Stimulated activated CD8-positive, alpha-beta memory T cell treated with anti-CD3 and anti-CD28 coated beads, Interleukin-4, amount 100 ng/mL, for 48 hours (primary cell): ENCODE measurements around the gene DNAI1.
A peak's percentile ranks its signal among the peaks of the same experiment; 100 is the strongest.
"Not testable (repeated sequence)": the region's sequence is repeated elsewhere in the genome, so short reads cannot be mapped to it uniquely, and the experiment has no call there.

Source experiments
- DNase-seq: peaks from one replicate; pipeline ENCODE4 v3.0.0-alpha.2; 2020

DNAI1 gene

GRCh38 chr9:34514816-34515215 is 56.2 kb downstream of the DNAI1 start:
- no peak for DNase-seq

DNA sequence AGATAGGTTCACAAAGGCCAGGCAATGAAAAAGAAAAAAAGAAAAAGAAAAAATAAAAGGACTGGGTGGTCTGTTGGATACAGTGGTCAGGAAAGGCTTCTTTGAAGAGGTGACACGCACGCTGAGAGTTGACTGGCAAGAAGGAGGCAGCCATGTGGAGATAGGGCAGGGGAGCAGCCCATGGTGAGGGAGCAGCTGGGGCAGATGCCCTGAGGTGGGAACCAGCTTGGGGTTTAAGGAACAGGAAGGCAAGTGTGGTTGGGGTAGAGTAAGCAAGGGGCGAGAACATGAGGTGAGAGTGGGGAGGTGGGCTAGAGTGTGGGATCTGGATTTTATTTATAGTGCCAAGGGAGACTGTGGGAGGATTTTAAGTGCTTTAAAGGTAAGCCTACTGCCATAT is 57.4 kb downstream of the DNAI1 start:
- DNase-seq = no peak

DNA sequence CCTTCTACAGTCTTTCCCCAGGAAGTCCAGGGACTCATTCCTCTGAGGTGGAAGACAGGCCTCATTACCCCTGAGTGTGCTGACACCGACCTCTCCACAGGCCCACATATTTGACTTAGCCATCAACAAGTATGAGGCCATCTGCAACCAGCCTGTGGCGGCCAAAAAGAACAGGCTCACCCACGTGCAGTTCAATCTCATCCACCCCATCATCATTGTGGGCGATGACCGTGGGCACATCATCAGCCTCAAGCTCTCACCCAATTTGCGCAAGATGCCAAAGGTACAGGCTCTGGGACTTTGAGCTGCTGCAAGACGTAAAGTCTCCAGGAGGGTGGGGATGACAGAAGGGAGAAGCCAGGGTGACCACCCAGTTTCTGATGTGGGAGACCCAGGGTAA is 58.6 kb downstream of the DNAI1 start:
- no peak for DNase-seq

GRCh38 chr9:34518110-34518616 is 59.6 kb downstream of the DNAI1 start:
- no peak for DNase-seq

GRCh38 chr9:34518896-34519295 is 60.3 kb downstream of the DNAI1 start:
- DNase-seq = no peak

DNA sequence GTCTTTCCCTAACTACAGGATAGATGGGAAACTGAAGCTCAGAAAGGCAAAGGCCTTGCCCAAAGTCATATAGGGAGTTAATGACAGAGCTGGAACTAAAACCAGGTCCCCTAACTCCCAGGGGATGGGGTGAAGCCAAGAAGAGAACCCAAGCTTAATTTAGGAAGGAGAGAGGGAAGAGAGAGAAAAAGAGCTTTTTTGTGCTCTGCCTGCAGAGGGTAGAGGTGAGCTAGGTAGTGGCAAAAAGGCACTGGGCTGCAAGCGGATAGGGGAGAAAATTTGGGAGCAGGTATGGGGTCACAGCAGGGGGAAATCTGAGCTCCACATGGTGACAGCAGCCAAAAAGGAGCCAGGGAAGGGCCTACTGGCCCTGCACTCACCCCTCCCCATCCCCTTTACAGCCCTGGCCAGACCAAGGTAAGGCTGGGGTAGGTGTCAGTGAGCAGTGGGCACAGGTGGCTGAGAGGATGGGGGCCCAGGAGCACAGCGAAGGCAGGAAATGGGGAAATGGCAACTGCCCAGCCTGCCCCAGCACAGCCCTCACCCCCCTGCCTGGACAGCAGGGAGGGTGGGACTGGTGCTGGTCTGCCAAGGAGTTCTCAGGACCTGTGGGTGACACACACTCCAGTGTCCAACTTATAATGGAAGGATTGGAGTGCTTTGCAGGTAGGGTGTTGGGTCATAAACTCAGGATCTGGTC is 60.9 kb downstream of the DNAI1 start:
- DNase-seq = no peak

GRCh38 chr9:34520096-34520495 is 61.5 kb downstream of the DNAI1 start:
- DNase-seq = no peak

GRCh38 chr9:34520505-34521385 is 62.1 kb downstream of the DNAI1 start:
- DNase-seq = no peak

GRCh38 chr9:34521406-34522045 is 62.9 kb downstream of the DNAI1 start:
- no peak for DNase-seq

GRCh38 chr9:34522091-34522887 is 63.7 kb downstream of the DNAI1 start:
- DNase-seq = no peak

- DNase-seq = peak; percentile 92
Observed at GRCh38 chr9:34522971-34523797, 64.6 kb downstream of the DNAI1 start, which contains the start of gene ENHO. TSS of gene ENHO (minus strand) at chr9:34522990. CDS start at chr9:34521695, 1,295 bp downstream.

GRCh38 chr9:34524349-34524748 is 65.7 kb downstream of the DNAI1 start:
- DNase-seq = no peak

DNA sequence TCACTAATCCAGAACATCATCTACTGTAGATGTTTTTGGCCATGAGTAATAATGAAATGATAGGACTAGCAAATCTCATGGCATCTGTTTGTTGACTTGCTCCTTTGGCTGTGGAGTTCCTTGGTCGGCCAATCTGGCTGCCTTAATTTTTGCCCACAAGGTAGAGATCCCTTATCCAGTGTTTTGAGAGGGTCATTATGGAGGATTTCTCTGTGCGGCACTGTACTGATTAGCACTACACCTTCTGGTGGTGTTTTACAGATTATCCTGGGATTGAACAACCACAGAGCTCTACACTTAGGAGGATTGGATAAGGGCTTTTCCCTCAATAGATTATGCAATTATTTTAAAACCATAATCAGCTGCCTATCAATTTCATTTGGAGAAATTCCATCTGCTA is 67.4 kb downstream of the DNAI1 start:
- no peak for DNase-seq

- not testable (repeated sequence) for DNase-seq
Observed at GRCh38 chr9:34532041-34532440, 73.4 kb downstream of the DNAI1 start.

DNA sequence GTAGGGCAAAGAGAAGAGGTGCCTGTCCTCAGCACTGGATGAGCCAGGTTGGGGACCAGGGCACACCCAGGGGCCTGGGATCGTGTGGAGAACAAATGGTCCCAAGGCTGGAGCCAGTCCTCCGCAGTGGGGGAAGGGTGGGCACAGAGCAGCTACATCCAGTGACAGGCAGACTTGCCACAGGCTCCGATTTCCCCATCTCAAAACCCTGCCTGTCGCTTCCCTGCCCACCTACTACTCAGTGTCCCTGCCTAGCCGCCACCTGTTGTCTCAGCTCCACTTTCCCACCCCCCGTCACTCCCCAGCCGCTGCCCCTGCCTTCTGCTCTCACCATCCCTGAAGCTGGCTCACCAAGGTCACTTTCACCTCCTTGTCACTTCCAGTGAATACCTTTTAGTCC is 78.1 kb downstream of the DNAI1 start:
- DNase-seq = no peak

DNA sequence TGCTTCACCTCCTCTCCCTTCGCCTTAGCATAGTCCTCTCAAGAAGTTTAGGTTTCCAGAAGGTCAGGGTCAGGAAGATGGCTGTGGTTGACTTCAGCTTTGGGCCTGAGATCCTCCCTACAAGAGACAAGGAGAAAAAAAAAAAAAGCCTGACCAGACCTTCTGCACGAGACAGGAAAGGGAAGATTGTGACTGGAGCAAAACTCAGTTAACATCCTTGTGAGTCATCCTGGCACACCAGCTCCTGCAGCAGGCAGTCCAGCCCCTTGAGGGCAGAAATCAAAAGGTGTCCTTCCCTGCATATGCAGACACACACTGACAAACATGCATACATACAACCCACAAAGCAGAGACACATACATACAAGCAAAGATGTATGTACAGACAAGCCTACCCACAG is 82.2 kb downstream of the DNAI1 start:
- no peak for DNase-seq

DNA sequence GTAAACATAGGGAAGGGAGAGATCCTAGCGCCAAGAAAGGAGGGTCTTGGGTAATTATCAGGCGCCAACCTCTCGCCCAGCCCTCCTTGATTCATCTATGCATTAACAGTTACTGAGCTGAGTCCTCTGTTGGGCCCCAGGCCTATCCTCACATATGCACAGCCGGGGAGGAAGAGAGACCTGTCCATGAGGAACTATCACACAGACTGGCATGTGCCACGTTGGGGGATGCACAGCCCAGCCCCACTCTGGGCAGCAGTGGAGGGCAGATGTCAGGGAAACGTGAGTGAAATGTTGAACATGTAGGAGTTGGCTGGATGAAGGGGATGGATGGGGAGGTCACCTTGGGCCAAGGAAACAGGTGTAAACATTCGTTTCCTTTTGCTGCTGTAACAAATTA is 82.9 kb downstream of the DNAI1 start:
- no peak for DNase-seq

DNA sequence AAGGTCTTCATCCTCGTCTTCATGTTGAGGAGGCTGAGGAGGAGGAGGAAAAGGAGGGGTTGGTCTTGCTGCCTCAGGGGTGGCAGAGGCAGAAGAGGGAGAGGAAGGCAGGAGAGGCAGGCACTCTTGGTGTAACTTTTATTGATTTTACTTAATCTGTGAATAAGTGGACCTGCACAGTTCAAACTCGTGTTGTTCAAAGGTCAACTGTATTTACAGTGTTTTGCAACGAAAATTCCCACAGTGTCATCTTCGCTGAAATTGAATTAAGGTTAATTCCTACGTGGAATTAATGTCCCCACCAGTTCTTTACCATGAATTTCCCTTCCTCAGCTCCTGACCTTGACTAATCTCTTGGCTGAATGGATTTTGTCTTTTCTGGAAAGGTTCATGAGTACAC is 85.4 kb downstream of the DNAI1 start:
- no peak for DNase-seq

- DNase-seq = no peak
Observed at GRCh38 chr9:34545497-34545896, 86.9 kb downstream of the DNAI1 start.

DNA sequence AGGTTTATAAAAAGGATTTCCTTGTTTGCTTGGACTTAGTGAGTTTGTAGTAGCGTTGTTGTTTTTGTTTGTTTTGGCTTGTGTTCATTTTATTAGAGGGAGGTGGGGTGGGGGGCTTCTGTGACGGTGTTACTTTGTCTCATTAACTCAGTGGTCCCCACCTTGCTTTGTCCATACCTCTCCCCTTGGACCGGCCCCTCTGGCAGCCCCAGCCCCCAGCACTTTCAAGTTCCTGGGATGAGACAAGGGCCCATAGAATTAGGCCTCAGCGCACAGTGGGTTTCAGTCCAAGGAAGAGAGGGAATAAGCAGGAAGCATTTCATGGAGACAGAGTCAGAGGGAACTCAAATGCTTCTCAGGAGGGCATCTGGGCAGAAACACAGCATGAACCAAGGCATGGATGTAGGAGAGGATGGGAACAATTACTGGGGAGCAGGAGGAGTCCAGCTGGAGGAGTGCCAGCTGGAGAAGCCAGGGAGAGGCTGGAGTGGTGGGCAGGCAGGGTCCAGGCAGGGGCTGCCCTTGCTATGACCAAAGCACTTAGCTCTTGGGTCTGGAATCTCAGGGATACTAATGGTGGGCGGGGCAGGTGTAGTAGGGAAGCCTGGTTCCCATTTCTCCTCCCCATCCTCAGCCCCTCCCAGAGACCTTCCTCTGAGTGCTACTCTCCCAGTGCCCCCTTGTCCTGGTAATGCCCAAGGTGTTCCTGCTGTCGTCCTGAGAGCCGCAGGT is 87.7 kb downstream of the DNAI1 start:
- DNase-seq = no peak
